Activated naive CD8-positive, alpha-beta T cell treated with anti-CD3 and anti-CD28 coated beads, Interleukin-2, amount 50 U/mL, for 24 hours (primary cell): ENCODE results near the gene LYZL6.
"Not testable (repeated sequence)": the region's sequence is repeated elsewhere in the genome, so short reads cannot be mapped to it uniquely, and the experiment has no call there.

ENCODE experiments used
- ATAC-seq: fragments of 150-1000 bp; cut with Tn5 transposase; one replicate; pipeline ENCODE4 v1.10.0; 2021
- DNase-seq: peaks from one replicate; pipeline ENCODE4 v3.0.0; 2021
- H3K27ac Mint-ChIP-seq: one replicate; pipeline ENCODE4 v1.8.0; 2021; ENCODE audit warnings: mild to moderate bottlenecking, mixed read lengths
- H3K27me3 Mint-ChIP-seq: one replicate; pipeline ENCODE4 v1.8.0; 2021; ENCODE audit warnings: mixed read lengths
- H3K36me3 Mint-ChIP-seq: one replicate; pipeline ENCODE4 v1.8.0; 2021; ENCODE audit warnings: low read depth, mixed read lengths
- H3K4me1 Mint-ChIP-seq: one replicate; pipeline ENCODE4 v1.8.0; 2021; ENCODE audit warnings: mixed read lengths
- H3K4me3 Mint-ChIP-seq: one replicate; pipeline ENCODE4 v1.8.0; 2021; ENCODE audit warnings: mild to moderate bottlenecking, moderate library complexity, mixed read lengths
- H3K9me3 Mint-ChIP-seq: one replicate; pipeline ENCODE4 v1.8.0; 2021; ENCODE audit warnings: mixed read lengths

The LYZL6 gene

GRCh38 chr17:35906926-35907637 is 36.4 kb downstream of the LYZL6 start:
- Mint-ChIP-seq H3K27ac (no peak overlapping the region), H3K36me3 (peaks cover 1% of the 10 kb centered on the region), H3K4me3 (no peak overlapping the region), H3K27me3 (no peaks in the 10 kb centered on the region), H3K4me1 (peaks cover 16% of the 10 kb centered on the region), H3K9me3 (no peaks in the 10 kb centered on the region)
- no peak for ATAC-seq
- no peak for DNase-seq

GRCh38 chr17:35906191-35906925 is 37.2 kb downstream of the LYZL6 start:
- Mint-ChIP-seq H3K9me3 (no peaks in the 10 kb centered on the region), H3K27me3 (no peaks in the 10 kb centered on the region), H3K27ac (no peak overlapping the region), H3K4me1 (peaks cover 18% of the 10 kb centered on the region), H3K36me3 (no peaks in the 10 kb centered on the region), H3K4me3 (no peak overlapping the region)
- ATAC-seq: no peak
- no peak for DNase-seq

GRCh38 chr17:35903451-35903850 is 40.1 kb downstream of the LYZL6 start:
- H3K36me3 Mint-ChIP-seq: no peaks in the 10 kb centered on the region
- H3K27me3 Mint-ChIP-seq: no peaks in the 10 kb centered on the region
- no peak overlapping the region for H3K27ac Mint-ChIP-seq
- DNase-seq (no peak), ATAC-seq (no peak)
- H3K9me3 Mint-ChIP-seq: no peaks in the 10 kb centered on the region
- no peak overlapping the region for H3K4me3 Mint-ChIP-seq
- H3K4me1 Mint-ChIP-seq: peaks cover 42% of the 10 kb centered on the region

GRCh38 chr17:35901631-35902175 is 41.8 kb downstream of the LYZL6 start:
- peaks cover 57% of the 10 kb centered on the region for H3K4me1 Mint-ChIP-seq
- no peaks in the 10 kb centered on the region for H3K36me3 Mint-ChIP-seq
- H3K27ac Mint-ChIP-seq: no peak overlapping the region
- ATAC-seq: no peak
- peak overlapping the region; percentile 74 for H3K4me3 Mint-ChIP-seq
- H3K27me3 Mint-ChIP-seq: no peaks in the 10 kb centered on the region
- no peaks in the 10 kb centered on the region for H3K9me3 Mint-ChIP-seq
- no peak for DNase-seq

GRCh38 chr17:35900708-35901480 is 42.6 kb downstream of the LYZL6 start:
- Mint-ChIP-seq H3K27me3 (no peaks in the 10 kb centered on the region), H3K4me1 (peaks cover 65% of the 10 kb centered on the region), H3K4me3 (peak overlapping the region; percentile 74), H3K27ac (peak overlapping the region; percentile 93), H3K36me3 (no peaks in the 10 kb centered on the region), H3K9me3 (no peaks in the 10 kb centered on the region)
- no peak for ATAC-seq
- DNase-seq: no peak

- Mint-ChIP-seq H3K9me3 (no peaks in the 10 kb centered on the region), H3K36me3 (no peaks in the 10 kb centered on the region), H3K4me1 (peaks cover 71% of the 10 kb centered on the region), H3K4me3 (peak overlapping the region; percentile 74), H3K27me3 (no peaks in the 10 kb centered on the region), H3K27ac (peak overlapping the region; percentile 93)
- DNase-seq (peak; percentile 38), ATAC-seq (no peak)
Measured at GRCh38 chr17:35900280-35900679, 43.2 kb downstream of the LYZL6 start.

- no peaks in the 10 kb centered on the region for H3K27me3 Mint-ChIP-seq
- no peaks in the 10 kb centered on the region for H3K36me3 Mint-ChIP-seq
- no peaks in the 10 kb centered on the region for H3K9me3 Mint-ChIP-seq
- peak overlapping the region; percentile 93 for H3K27ac Mint-ChIP-seq
- H3K4me3 Mint-ChIP-seq: peak overlapping the region; percentile 74
- peaks cover 75% of the 10 kb centered on the region for H3K4me1 Mint-ChIP-seq
- DNase-seq (peak; percentile 60), ATAC-seq (peak; percentile 65)
Measured at GRCh38 chr17:35898283-35899070, 45.0 kb downstream of the LYZL6 start.

- H3K4me1 Mint-ChIP-seq: peaks cover 77% of the 10 kb centered on the region
- H3K9me3 Mint-ChIP-seq, H3K27me3 Mint-ChIP-seq, ATAC-seq, H3K36me3 Mint-ChIP-seq, DNase-seq: not testable (repeated sequence)
- H3K27ac Mint-ChIP-seq: peak overlapping the region; percentile 93
- H3K4me3 Mint-ChIP-seq: peak overlapping the region; percentile 74
Measured at GRCh38 chr17:35897772-35898171, 45.7 kb downstream of the LYZL6 start.

GRCh38 chr17:35895636-35896587 is 47.6 kb downstream of the LYZL6 start:
- no peaks in the 10 kb centered on the region for H3K9me3 Mint-ChIP-seq
- H3K4me1 Mint-ChIP-seq: peaks cover 83% of the 10 kb centered on the region
- ATAC-seq (peak; percentile 75), DNase-seq (peak; percentile 47)
- H3K36me3 Mint-ChIP-seq: no peaks in the 10 kb centered on the region
- no peaks in the 10 kb centered on the region for H3K27me3 Mint-ChIP-seq
- H3K27ac Mint-ChIP-seq: peak overlapping the region; percentile 85
- H3K4me3 Mint-ChIP-seq: peak overlapping the region; percentile 27

- Mint-ChIP-seq H3K27me3 (no peaks in the 10 kb centered on the region), H3K27ac (peak overlapping the region; percentile 24), H3K4me3 (no peak overlapping the region), H3K9me3 (no peaks in the 10 kb centered on the region), H3K36me3 (no peaks in the 10 kb centered on the region), H3K4me1 (peaks cover 82% of the 10 kb centered on the region)
- DNase-seq (no peak), ATAC-seq (no peak)
Measured at GRCh38 chr17:35894206-35894605, 49.3 kb downstream of the LYZL6 start.

- DNase-seq (no peak), ATAC-seq (no peak)
- Mint-ChIP-seq H3K27me3 (no peaks in the 10 kb centered on the region), H3K27ac (no peak overlapping the region), H3K4me3 (no peak overlapping the region), H3K4me1 (peaks cover 82% of the 10 kb centered on the region), H3K36me3 (no peaks in the 10 kb centered on the region), H3K9me3 (no peaks in the 10 kb centered on the region)
Measured at GRCh38 chr17:35893751-35894150, 49.8 kb downstream of the LYZL6 start.

GRCh38 chr17:35892091-35893035 is 51.1 kb downstream of the LYZL6 start:
- no peaks in the 10 kb centered on the region for H3K27me3 Mint-ChIP-seq
- DNase-seq: peak; percentile 81
- H3K4me3 Mint-ChIP-seq: peak overlapping the region; percentile 53
- peaks cover 74% of the 10 kb centered on the region for H3K4me1 Mint-ChIP-seq
- ATAC-seq: peak; percentile 69
- H3K36me3 Mint-ChIP-seq: no peaks in the 10 kb centered on the region
- H3K9me3 Mint-ChIP-seq: no peaks in the 10 kb centered on the region
- H3K27ac Mint-ChIP-seq: peak overlapping the region; percentile 85
